Panc1 (cell line): ENCODE data around the gene PCGF1. TPM values are rescaled to one million over a fixed set of nuclear protein-coding genes. Genes with fewer than 3 reads are reported as not detected.

ENCODE experiments used
- ATAC-seq: fragments of 200-7000 bp; cut with Tn5 transposase; 2 replicates; pipeline ENCODE4 v1.9.1; 2020; ENCODE audit warnings: mild to moderate bottlenecking, moderate library complexity
- BruUV-seq: library from RNA; stranded (reverse); fragments of 400-500 nt; replicated peaks from 2 replicates; lab custom pipeline; 2021; lab: Mats Ljungman, UMichigan
- CTCF ChIA-PET: fragments of 300-600 bp; sonication (Branson Sonifier 250); formaldehyde crosslinking; loops from one replicate; lab custom pipeline; 2022; ENCODE audit warnings: antibody characterized with exemption; lab: Charles Lee
- POLR2A ChIA-PET: fragments of 300-600 bp; sonication (Branson Sonifier 250); formaldehyde crosslinking; loops from one replicate; lab custom pipeline; 2022; ENCODE audit warnings: antibody characterized with exemption; lab: Charles Lee
- DNase-seq: peaks from one replicate; pipeline ENCODE4 v3.0.0-alpha.2; 2010; ENCODE audit warnings: low read depth, low spot score
- H3K27ac ChIP-seq: 2 replicates; pipeline ENCODE4 v1.5.1; 2011; ENCODE audit warnings: mild to moderate bottlenecking, low read length, inconsistent platforms
- H3K27me3 ChIP-seq: fragments of 200-500 bp; sonication (Bioruptor generic); 2 replicates; pipeline ENCODE4 v1.6.0; 2014; ENCODE audit warnings: low read length, inconsistent platforms; ENCODE audit not compliant: control insufficient read depth, insufficient read depth
- H3K36me3 ChIP-seq: fragments of 200-500 bp; sonication (Bioruptor generic); 2 replicates; pipeline ENCODE4 v1.5.1; 2014; ENCODE audit warnings: inconsistent platforms, mild to moderate bottlenecking, low read length, moderate library complexity; ENCODE audit not compliant: control insufficient read depth, insufficient read depth
- H3K4me1 ChIP-seq: 2 replicates; pipeline ENCODE4 v1.5.1; 2011; ENCODE audit warnings: inconsistent platforms, mild to moderate bottlenecking, low read length, moderate library complexity; ENCODE audit not compliant: control insufficient read depth, insufficient read depth
- H3K4me3 ChIP-seq, 2 experiments: 2 replicates each; pipeline ENCODE4 v1.5.1; 2011 to 2012; ENCODE audit warnings: low read depth in 2 of 2, low read length in 2 of 2, mild to moderate bottlenecking in 2 of 2, inconsistent platforms in 1 of 2, moderate library complexity in 1 of 2
- H3K9me3 ChIP-seq: fragments of 200-500 bp; sonication (Bioruptor generic); 2 replicates; pipeline ENCODE4 v1.5.1; 2014; ENCODE audit warnings: low read depth, mild to moderate bottlenecking, inconsistent platforms, low read length, moderate library complexity; ENCODE audit not compliant: control insufficient read depth, insufficient read depth
- POLR2AphosphoS5 ChIP-seq: IDR thresholded peaks from 2 replicates; pipeline ENCODE4 v1.6.1; 2012; ENCODE audit warnings: mild to moderate bottlenecking, low read depth, low read length, moderate library complexity
- REST ChIP-seq, 2 experiments: IDR thresholded peaks; 2 replicates each; pipeline ENCODE4 v1.6.1; 2011 to 2012; ENCODE audit warnings: low read depth in 2 of 2, control low read depth in 1 of 2, low read length in 1 of 2, mild to moderate bottlenecking in 1 of 2, moderate library complexity in 1 of 2; ENCODE audit not compliant: insufficient read depth in 1 of 2
- SIN3A ChIP-seq: IDR thresholded peaks from 2 replicates; pipeline ENCODE4 v1.6.1; 2012; ENCODE audit warnings: low read depth, mild to moderate bottlenecking, low read length, moderate library complexity, borderline replicate concordance; ENCODE audit not compliant: insufficient read depth
- TCF7L2 ChIP-seq: IDR thresholded peaks from 2 replicates; pipeline ENCODE4 v1.6.1; 2011; ENCODE audit warnings: mild to moderate bottlenecking, low read depth, low read length, inconsistent platforms
- in situ Hi-C: cut with HindIII; loops from 2 replicates; pipeline ENCODE4 v1.10.0; 2016; ENCODE audit warnings: low sequenced_read_pairs, low pct_unique_long_range_greater_than_20kb
- intact Hi-C: fragments of 100-400 bp; cut with micrococcal nuclease; formaldehyde crosslinking; loops from one replicate; pipeline ENCODE4 v1.10.0; 2022; ENCODE audit not compliant: unreplicated experiment
- total RNA-seq: library from RNA; stranded (reverse); gene quantifications from one replicate; pipeline ENCODE4 v1.2.1, GENCODE V29; 2021; ENCODE audit not compliant: unreplicated experiment
- TF ChIP-seq, protein P1 (sequence below): fragments of 450-650 bp; IDR thresholded peaks from 2 replicates; pipeline ENCODE4 v1.5.1; 2017; ENCODE audit warnings: mild to moderate bottlenecking

PCGF1 gene
- total RNA-seq, 1 experiment from 2014 or later: 36.8 TPM

GRCh38 chr2:74502720-74503505 is 4.6 kb downstream of the PCGF1 start:
- BruUV-seq: no TSS peak
- intact Hi-C loops: loop anchor here (10.0 kb wide), 1 partner anchor 82 kb away; no protein-coding TSS in a partner anchor

GRCh38 chr2:74502147-74502719 is 5.3 kb downstream of the PCGF1 start:
- no peaks in the 10 kb centered on the region for H3K9me3 ChIP-seq
- peak overlapping the region; percentile 98 for H3K27ac ChIP-seq
- H3K27me3 ChIP-seq: no peaks in the 10 kb centered on the region
- intact Hi-C loops (loop anchor here (10.0 kb wide), 1 partner anchor 83 kb away; no protein-coding TSS in a partner anchor), in situ Hi-C loops (no loop called here)
- DNase-seq (no peak), ATAC-seq (no peak)
- no TSS peak for BruUV-seq
- H3K4me1 ChIP-seq: peaks cover 55% of the 10 kb centered on the region
- POLR2A ChIA-PET: no interaction called here
- H3K4me3 ChIP-seq: peak overlapping the region; percentile 86 to 94
- H3K36me3 ChIP-seq: no peaks in the 10 kb centered on the region; the same call in 1 of the 2 replicates
- CTCF ChIA-PET: interaction anchor here (0.9 kb wide), 1 partner anchor 84 kb away, joined by 3 read pairs; no protein-coding TSS in a partner anchor
- TF ChIP-seq POLR2AphosphoS5 (no peak), SIN3A (no peak), TCF7L2 (no peak), REST (IDR thresholded peaks at IDR 0.05; ENCODE audit: insufficient read depth in 1 of 2, low read depth in 2 of 2, low read length in 1 of 2) (0 out of 4 replicates have a peak, but pooled peaks of 1 of the 2 experiments have one; percentile 25)

More at GRCh38 chr2:74502720-74503505, 4.6 kb downstream of the PCGF1 start:
- H3K27ac ChIP-seq: peak overlapping the region; percentile 98
- no peaks in the 10 kb centered on the region for H3K9me3 ChIP-seq
- H3K36me3 ChIP-seq: peaks cover 2% of the 10 kb centered on the region
- ATAC-seq (peak; percentile 56), DNase-seq (no peak)
- peak overlapping the region; percentile 86 to 94 for H3K4me3 ChIP-seq
- no peaks in the 10 kb centered on the region for H3K27me3 ChIP-seq
- POLR2A ChIA-PET: no interaction called here
- CTCF ChIA-PET: interaction anchor here (0.6 kb wide), 1 partner anchor 82 kb away, joined by 7 read pairs; no protein-coding TSS in a partner anchor
- H3K4me1 ChIP-seq: peaks cover 55% of the 10 kb centered on the region
- 0 out of 4 replicates have a peak, but pooled peaks of 1 of the 2 experiments have one; percentile 4 for TF ChIP-seq REST (IDR thresholded peaks at IDR 0.05; ENCODE audit: insufficient read depth in 1 of 2, low read depth in 2 of 2, low read length in 1 of 2)
- TF ChIP-seq POLR2AphosphoS5: peak; percentile 85
- peak; percentile 61; the same call in 1 of the 2 replicates for TF ChIP-seq TCF7L2
- 0 out of 2 replicates have a peak, but pooled peaks have one; percentile 76 for TF ChIP-seq SIN3A
- TF ChIP-seq, protein P1, sequence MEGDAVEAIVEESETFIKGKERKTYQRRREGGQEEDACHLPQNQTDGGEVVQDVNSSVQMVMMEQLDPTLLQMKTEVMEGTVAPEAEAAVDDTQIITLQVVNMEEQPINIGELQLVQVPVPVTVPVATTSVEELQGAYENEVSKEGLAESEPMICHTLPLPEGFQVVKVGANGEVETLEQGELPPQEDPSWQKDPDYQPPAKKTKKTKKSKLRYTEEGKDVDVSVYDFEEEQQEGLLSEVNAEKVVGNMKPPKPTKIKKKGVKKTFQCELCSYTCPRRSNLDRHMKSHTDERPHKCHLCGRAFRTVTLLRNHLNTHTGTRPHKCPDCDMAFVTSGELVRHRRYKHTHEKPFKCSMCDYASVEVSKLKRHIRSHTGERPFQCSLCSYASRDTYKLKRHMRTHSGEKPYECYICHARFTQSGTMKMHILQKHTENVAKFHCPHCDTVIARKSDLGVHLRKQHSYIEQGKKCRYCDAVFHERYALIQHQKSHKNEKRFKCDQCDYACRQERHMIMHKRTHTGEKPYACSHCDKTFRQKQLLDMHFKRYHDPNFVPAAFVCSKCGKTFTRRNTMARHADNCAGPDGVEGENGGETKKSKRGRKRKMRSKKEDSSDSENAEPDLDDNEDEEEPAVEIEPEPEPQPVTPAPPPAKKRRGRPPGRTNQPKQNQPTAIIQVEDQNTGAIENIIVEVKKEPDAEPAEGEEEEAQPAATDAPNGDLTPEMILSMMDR: peak; percentile 85
- in situ Hi-C loops: no loop called here
